T1000 (cell line): ENCODE data around the gene MDM4.
"Not testable (repeated sequence)": the region's sequence is repeated elsewhere in the genome, so short reads cannot be mapped to it uniquely, and the experiment has no call there.

Experiments used
- DNase-seq: peaks from one replicate; lab custom pipeline; 2025; ENCODE audit warnings: mixed read lengths; lab: John Stamatoyannopoulos, UW

MDM4 gene, protein sequence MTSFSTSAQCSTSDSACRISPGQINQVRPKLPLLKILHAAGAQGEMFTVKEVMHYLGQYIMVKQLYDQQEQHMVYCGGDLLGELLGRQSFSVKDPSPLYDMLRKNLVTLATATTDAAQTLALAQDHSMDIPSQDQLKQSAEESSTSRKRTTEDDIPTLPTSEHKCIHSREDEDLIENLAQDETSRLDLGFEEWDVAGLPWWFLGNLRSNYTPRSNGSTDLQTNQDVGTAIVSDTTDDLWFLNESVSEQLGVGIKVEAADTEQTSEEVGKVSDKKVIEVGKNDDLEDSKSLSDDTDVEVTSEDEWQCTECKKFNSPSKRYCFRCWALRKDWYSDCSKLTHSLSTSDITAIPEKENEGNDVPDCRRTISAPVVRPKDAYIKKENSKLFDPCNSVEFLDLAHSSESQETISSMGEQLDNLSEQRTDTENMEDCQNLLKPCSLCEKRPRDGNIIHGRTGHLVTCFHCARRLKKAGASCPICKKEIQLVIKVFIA

DNA sequence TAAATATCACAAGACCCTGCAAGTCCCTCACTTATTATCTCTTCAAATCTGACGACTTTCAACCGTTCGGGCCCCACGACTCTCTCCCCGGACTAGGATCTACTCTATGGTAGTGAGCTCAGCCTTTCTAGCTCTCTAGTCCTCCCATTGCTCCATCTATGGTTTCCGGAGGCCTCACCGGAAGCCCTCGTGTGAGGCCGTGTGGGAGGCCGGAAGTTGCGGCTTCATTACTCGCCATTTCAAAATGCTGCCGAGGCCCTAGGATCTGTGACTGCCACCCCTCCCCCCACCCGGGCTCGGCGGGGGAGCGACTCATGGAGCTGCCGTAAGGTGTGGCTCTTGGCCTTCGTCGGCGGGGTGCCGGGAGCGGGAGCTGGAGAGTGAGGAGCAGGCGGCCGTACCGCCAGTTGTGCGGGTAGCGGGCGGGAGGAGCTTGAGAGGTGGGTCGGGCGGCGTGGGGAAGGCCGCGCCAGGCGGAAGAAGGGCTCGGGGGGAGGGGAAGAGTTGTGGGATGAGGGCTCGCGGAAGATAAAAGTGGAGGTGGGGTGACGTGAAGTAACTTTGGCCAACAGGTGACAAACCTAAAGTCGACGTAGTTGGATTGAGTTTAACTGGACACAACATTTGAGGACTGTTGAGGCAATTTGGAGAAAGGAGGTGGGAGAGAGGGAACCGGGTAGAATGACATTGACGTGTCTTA is at the start of gene MDM4:
Gene MDM4 (plus strand): TSS at position 227 of the 700 bp plus-strand sequence. CDS start 9,113 bp downstream, outside the sequence.
- peak; percentile 93 for DNase-seq

DNA sequence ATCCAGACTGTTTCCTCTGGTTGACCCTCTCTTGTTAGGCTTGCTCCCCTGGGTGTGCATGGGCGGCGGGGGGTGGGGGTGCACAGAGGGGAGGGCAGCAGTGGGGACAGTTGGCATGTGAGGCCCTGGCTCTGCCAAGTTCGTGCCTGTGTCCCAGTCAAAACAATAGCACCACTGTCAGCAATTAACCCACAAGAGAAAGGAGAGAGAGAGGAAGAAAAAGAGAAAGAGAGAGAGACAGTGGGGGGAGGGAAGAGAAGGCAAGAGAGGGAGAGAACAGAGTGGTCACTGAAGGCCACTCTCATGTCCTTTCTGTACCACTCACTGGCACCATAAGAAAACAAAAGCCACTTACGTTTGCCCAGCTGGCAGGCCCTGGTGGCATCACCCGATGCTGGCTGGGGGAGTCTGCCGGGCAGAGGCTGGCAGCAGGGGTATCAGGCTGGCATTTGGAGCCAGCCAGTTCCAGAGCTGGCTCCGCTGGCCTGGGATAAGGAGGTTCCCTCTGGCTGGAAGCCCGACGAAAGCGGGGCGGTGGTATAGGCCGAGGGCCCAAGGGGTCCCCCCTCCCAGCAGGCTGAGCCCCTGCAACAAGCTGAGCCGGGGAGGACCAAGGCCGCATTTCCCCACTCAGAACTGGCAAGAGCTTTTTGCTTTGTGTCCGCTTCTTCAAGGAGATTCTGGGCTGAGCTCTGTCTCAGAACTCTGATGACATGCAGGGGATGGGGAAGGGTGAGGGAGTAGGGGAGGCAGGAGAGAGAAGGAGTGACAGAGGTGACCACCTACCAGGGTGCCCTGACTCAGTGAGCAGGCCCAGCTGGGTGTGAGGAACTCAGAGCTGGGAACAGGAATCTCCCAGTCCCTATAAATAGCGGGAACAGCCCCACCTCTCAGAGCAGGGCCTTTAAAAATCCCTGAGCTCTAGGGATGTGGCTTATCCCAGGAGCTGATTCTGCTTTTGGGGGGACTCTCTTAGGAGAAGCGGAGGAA is 49.5 kb upstream of the MDM4 start:
- DNase-seq: no peak

DNA sequence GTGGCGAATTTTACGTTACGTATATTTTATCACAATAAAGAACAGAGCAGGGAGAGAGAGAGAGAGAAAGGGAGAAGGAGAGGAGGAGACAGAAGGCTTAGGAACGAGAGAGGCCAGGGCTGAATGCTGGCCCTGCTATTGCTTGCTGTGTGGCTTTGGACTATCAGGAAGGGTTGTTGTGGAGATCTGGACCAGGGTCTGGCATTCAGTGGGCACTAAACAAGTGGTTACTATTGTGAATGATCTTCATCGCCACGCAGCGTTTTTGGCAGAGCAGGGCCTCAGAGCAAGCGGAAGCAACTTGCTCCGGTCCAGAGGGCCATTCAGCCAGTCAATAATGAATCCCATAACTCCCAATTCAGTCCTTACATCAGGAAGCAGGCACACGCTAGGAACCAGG is 48.0 kb upstream of the MDM4 start:
- DNase-seq: no peak

DNA sequence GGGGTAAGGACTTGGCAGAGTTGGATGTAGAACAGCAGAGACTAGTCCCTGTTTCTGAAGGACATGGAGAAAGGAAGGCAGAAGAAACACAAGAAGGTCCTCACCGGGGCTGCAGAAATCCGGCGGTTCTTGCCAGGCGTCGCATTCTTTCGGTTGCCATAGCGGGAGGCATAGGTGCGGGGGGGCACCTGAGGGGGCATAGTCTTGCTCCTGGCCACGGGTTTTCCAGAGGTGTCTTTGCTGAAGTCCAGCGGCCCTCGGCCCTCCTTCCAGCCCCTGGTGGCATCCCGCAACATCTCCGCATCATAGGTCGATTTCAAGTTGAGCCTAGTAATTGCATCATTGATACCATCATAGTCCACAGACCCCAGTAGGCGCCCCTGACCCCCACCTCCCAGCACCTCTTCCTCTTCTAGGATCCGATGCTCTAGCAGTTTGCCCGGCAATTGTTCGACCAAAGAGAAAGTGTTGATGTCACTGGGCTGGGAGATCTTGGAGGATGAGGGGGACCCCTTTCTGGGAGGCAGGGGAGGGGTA is 47.4 kb upstream of the MDM4 start:
- no peak for DNase-seq

DNA sequence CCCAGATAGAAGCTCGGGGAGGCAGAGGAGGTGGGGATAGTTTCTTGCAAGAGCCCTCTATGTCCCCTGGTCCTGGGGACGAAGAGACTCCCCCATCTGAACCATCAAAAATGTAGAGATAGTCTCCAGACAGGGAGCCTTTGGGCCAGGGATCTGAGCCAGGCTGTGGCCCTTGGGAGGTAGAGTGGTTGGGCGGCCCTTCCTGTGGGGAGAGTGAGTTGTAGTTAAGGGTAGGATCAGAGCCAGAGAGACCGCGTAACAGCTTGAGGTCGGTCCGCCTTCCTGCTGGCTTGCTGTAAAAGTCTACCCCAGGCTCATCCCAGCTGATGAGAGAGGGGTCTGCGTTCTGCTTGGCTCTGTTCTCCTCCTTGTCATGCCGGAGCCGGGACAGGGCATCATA is 46.9 kb upstream of the MDM4 start:
- DNase-seq: no peak

DNA sequence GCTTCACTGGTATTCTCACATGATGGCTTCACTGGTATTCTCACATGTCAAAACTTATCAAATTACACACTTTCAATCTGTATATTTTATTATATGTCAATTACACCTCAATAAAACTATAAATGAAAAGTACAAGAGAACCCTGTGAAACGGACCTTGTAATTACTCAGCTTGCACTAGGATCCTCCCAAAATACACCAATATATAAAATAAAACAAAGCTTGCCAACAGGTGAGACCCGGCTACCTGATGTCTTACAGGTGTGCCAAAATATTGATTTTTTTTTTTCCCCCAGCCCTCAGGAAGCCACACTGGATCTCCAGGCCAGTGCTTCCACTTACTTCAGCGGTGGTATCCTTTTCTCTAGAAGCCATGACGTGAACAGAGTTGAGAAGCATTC is 44.5 kb upstream of the MDM4 start:
- no peak for DNase-seq

DNA sequence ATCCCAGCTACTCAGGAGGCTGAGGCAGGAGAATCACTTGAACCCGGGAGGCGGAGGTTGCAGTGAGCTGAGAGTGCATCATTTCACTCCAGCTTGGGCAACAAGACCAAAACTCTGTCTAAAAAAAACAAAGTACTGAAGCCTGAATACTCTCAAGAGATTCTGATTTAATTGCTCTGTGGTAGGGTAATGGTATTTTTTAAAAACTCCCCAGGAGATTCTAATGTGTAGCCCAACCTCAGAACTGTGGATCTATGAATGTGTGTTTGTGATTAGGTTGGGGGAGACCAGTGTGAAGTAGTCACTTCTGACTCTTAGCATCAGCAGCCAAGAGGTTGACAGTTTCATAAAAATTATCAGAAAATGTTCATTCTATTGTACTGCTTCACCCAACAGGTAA is 43.5 kb upstream of the MDM4 start:
- no peak for DNase-seq

DNA sequence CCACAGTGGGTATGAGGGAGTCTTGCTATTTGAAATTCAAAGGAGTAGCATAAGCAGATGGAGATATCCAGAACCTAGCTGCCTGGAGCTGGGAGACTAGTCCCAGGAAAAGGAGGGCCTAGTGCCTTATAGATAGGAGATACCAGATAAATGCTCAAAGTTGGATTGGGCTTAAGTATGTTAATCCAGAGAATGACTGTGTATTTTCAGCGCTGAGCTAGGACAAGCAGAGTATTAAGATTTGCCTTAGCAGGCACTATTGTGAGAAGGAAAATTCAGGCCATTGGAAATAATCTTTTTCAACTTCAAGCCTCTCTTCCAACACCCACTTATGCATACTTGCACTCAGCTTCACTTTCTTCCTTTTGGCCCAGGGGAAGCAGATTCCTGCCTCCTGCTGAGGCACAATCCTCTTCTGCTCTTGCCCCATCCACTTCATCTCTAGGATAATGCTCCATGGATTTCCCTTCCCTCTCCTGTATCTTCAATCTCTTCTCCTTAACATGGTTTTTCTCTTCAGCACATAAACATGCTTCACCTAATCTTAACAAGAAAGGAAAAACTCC is 42.7 kb upstream of the MDM4 start:
- DNase-seq: no peak

DNA sequence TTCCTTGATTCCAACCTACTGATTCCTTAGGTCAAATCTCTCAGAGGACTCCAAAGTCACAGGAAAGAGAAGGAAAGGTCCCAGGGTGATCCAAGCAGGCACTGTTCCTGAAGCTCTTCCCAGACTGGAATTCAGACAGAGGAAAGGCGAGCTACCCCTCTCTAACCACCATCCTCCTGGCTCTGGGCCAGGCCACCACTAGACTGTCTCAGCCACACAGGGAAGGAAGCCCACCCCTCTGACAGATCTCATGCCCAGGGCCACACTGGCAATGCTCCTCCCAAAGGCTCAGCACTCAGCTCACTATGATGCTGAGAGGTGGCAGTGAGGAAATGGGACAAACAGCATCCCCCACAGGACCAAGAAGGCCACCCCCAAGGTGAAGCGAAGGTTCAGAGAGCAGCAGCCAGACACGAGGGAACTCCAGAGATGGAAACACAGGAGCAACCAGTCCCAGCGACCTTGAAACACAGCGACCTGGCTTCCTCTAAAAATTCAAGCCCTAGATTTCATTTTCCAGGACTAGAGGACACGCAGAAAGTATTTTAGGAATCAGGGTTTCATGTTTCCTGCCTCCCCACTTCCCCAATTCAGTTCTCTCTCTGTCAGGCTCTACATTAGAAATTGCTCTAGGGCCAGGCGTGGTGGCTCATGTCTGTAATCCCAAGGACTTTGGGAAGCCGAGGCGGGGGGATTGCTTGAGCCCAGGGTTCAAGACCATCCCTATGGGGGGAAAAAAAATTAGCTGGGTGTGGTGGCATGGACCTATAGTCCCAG is 40.4 kb upstream of the MDM4 start:
- DNase-seq: no peak

DNA sequence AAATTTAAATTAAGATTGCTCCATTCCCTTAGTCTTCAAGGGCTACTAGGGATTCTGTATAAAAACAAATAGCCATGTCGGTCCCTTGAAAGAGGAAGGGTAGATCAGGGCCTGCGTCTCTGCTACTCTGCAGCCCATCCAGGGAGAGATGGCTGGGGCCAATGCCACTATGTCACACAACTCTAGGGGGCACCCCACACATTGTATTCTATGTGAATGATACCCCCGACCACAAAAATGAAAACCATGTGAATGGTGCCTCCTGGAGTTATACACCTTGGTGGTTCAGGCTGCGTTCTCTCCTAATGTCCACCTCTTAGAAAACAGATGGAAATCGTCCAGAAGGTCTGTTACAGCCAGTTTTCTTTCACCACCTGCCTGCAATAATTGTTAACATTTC is 39.6 kb upstream of the MDM4 start:
- DNase-seq: no peak

DNA sequence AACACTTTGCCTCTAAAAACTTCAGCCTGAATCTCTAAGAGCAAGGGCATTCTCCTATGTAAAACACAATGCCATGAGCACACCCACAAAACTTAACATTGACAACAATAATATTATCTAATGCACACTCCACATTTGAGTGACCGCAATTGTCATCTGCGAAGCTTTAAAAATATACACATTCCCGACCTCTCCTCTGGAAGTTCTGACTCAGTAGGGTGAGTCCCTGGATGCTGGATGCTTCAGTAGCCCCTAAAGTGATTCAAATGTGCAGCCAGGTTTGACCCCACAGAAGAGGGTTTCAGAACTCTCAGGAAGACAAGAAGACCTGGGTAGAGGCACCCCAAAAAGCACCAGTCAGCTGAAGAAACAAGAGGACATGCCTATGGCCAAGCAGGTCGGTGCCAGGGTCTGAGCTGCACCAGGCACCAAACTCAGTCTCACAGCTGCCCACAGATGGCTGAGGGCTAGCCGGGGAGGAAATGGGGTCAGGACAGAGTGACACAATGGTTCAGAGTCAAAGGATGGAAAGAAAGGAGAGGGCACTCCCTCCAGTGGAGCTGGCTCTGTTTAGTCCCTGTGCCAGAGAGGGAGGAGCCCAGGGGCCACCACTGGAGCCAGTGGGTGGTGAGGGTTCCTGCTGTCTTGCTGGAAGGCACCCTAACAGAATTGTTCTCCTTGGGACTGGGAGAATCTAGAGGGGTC is 39.0 kb upstream of the MDM4 start:
- no peak for DNase-seq

DNA sequence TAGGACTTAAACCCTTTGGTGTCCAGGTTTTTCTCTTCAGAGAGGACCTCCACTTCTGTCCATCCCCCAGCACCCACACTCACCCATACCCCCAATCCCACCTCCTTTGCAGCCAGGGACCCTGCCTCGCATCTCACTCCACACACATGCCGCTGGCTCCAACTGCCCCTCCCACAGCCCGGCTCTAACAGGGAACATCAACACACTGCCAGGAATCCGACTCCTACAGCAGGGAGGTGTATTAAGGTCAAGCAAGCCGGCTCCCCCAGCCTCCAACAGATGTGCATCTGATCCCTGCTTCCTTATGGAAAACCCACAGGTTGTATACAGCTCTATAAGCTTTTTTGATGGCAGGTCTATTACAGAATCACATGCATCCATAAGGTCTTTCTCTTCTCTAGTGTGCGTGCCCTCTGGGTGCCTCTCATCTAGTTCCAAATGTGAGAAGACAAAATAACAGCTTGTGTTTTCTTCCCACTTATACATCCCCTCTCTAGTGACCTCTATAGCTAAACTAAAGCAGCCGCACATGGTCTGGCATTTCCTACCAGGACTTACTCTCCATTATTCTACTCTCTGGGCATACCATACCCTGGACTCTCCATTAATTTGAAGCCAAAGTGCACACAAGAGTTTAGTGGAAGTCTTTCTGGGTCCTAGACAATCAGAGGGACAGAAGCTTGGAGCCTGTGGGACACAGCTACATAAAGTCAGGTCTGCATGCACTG is 37.9 kb upstream of the MDM4 start:
- DNase-seq: no peak

DNA sequence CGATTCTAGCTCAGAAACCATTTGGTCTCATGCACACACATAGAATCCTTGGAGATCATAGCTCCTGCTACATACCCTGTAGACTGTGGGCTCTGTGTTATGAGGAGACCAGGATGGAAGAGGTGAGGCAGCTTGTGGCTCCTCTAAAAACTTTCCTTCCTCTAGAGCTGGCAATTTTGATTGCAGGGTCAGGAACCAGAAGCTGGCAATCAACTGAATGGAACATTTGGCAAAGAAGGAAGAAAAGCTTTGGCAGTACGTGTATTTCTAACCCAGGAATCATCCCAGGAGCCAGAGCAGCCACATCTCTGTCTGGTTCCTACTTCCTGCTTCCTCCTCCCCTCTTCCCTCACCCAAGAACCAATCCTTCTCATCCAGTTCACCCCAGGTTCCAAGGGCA is 37.3 kb upstream of the MDM4 start:
- DNase-seq: no peak

DNA sequence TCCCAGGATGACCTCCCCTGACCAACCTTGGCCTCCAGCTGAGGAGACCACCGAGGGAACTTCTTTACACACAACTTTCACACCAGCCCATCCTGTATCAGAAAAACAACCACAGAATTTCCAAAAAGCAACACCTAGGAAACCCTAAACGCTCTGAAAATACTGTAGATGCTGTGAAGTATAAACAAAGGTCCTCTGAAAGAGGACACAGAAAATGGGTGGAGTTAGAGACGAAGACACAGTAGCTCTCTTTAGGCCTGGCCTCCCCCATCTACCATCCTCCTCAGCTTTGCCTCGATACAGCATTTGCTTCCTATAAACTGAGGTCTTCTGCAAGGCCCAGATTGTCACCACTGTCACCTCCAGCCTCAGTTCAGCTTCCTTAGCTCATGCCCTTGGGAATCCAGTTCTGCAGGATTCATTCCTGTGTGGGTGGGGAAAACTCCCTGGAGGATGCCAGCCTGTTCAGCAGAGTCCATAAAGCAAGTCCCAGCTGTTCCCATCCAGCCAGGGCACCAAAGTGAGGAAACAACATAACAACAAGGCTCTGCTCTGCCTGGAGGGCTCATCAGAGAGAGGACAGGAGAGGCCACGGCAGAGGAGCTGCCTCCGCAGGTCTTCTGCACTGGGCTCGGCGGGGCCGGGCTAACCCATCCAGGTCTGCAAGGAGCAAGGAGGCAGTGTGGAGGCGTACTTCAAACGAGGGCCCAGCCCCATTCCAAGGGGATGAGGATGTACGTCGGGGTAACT is 36.6 kb upstream of the MDM4 start:
- DNase-seq: no peak

DNA sequence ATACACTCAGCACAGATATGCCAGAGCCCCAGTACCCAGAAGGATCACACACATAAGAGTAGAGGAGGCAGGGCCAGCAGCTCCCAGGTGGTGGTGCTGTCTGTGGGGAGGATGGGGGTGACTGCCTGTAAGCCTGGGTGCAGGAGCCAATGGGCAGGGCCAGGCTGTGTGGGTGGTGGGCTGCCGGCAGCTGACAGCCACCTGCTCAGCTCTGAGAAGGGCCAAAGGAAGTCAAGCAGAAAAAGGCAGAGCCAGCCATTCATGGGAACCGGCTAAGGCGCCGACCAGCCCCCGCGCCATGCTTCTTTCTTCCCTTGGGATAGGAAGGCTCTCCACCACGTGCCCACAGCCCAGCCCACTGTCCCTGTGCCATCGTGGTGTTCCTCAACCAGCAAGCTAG is 35.7 kb upstream of the MDM4 start:
- no peak for DNase-seq

DNA sequence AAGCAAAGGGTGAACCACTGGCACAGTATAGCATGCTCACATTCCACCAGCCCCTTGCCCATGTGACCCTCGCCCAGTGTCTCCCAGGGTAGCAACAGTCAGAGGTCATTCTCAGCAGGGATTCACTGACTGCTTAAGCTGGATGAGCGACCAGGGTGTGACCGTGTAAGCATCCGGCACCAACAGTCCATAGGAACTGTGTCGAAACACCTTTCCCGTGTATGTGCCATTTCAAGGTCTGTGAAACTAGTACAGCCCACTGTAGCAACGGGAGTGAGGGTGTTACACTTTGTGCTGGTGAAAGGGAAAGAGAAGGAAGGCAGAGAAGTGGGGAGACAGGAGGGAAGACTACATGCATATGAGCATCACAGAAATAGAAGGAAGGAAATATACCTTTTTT is 32.4 kb upstream of the MDM4 start:
- no peak for DNase-seq

DNA sequence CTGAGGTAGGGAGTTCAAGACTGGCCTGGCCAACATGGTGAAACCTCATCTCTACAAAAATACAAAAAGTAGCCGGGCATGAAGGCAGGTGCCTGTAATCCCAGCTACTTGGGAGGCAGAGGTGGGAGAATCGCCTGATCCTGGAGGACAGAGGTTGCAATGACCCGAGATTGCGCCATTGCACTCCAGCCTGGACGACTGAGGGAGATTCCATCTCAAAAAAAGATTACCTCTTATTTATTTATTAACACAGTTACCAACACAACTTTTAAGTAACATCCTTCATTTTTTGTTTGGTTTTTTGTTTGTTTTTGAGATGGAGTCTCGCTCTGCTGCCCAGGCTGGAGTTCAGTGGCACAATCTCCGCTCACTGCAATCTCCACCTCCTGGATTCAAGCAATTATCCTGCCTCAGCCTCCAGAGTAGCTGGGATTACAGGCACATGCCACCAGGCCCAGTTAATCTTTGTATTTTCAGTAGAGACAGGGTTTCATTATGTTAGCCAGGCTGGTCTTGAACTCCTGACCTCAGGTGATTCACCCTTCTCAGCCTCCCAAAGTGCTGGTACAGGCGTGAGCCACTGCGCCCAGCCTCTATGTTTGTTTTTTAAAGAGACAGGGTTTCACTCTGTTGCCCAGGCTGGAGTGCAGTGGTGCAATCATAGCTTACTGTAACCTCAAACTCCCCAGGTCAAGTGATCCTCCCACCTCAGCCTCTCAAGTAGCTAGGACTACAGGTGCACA is 29.5 kb upstream of the MDM4 start:
- DNase-seq: not testable (repeated sequence)

DNA sequence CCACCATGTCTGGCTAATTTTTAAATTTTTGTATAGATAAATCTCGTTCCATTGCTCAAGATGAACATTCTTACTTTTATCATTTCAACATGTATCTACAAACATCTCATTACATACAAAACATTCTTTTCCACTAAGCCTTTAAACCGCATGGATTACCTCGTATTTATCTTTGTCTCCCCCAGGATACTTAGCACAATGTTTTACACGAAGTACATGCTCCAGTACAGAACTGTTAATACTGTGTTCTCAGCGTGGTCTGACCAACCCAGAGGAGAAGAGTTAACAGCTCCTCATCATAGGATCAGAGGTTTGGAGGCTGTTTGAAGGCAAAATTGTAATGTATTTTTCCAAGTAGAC is 29.0 kb upstream of the MDM4 start:
- no peak for DNase-seq
